ENCODE results near the gene GAREM1.

The GAREM1 gene

DNA sequence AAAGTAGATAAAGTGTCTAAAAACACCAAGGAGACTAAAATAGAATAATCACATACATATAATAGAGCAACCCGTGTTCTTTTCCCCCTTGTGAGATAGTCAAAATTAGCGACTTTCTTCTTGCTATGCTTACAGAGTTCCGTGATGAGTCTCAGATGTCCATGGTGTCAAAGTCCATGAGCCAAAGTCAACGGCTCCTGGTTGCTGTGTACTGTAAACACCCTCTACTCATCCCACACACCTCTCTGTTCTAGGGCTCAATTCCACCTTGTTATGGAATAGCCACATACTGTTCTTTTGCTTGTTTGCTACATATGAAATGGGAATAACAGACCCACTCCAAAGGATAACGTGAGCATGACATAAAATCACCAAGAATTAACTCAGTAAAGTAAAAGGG is 52.5 kb downstream of the GAREM1 start:
- TF ChIP-seq TAF1 (IDR thresholded peaks at IDR 0.05; ENCODE audit: borderline replicate concordance, low read depth, low read length) = no peak
- TF ChIP-seq POLR2AphosphoS5 (IDR thresholded peaks at IDR 0.05; ENCODE audit: low read depth, low read length) = no peak
- TF ChIP-seq POLR2A (IDR thresholded peaks at IDR 0.05; ENCODE audit: low read depth, low read length) = no peak
- DNase-seq (ENCODE audit: insufficient read length) (no peak), FAIRE-seq (no peak)

DNA sequence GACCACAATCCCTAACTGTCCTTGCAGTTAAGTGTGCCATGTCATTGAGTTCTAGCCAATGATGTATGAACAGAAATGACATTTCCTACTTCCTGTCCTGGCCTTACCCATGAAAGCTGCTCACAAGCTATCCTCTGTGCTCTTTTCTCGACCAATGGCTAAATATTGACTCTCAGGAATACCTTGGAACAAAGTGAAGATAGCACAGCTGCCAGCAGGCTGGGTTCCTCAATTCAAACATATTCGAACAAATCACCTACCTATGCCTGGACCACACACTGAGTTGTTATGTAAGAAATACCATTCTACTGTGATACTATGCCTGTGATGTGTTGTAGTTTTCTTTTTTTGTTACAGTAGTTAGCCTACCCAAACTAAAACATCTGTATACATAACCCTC is 65.1 kb downstream of the GAREM1 start:
- DNase-seq (ENCODE audit: insufficient read length) (no peak), FAIRE-seq (no peak)
- TF ChIP-seq TAF1 (IDR thresholded peaks at IDR 0.05; ENCODE audit: borderline replicate concordance, low read depth, low read length) (no peak), POLR2A (IDR thresholded peaks at IDR 0.05; ENCODE audit: low read depth, low read length) (no peak), POLR2AphosphoS5 (IDR thresholded peaks at IDR 0.05; ENCODE audit: low read depth, low read length) (no peak)

DNA sequence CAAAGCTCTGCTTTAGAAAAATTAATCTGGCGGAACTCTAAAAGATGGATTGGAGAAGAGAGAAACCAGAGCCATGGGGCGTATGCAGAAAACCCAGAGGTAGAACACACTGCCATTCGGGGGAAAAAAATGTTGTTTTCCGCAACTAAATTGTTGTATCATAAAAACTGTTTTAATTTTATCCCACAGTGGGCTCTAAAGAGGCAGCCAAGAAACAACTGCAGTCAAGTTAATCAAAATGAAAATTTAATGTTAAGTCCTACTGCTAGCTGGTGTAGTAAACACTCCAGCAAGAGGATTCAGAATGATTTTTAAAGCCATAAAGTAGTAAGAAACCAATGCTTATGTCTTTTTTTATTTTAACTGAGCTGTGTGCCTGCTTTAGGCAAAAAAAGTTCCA is 69.1 kb downstream of the GAREM1 start:
- TF ChIP-seq POLR2AphosphoS5 (IDR thresholded peaks at IDR 0.05; ENCODE audit: low read depth, low read length) = no peak
- no peak for TF ChIP-seq POLR2A (IDR thresholded peaks at IDR 0.05; ENCODE audit: low read depth, low read length)
- no peak for TF ChIP-seq TAF1 (IDR thresholded peaks at IDR 0.05; ENCODE audit: borderline replicate concordance, low read depth, low read length)
- FAIRE-seq (no peak), DNase-seq (ENCODE audit: insufficient read length) (no peak)

DNA sequence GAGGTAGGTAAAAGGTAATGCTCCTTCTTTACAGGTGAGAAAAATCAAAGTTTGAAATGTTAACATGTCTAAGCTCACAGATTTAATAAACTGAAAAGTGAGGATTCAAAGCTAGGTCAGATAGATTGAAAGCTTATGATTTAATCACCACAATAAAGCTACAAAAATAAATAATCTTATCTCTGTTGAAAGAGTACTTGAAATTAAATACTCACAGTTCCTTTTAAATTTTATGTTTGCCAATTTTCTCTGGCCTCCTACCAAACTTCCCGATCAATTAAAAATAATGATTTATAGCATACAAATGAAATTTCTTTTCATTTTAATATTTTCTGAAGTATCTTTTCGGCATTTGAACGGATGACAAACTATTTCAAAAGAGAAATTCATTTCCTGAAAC is 77.3 kb downstream of the GAREM1 start:
- no peak for TF ChIP-seq POLR2AphosphoS5 (IDR thresholded peaks at IDR 0.05; ENCODE audit: low read depth, low read length)
- TF ChIP-seq POLR2A (IDR thresholded peaks at IDR 0.05; ENCODE audit: low read depth, low read length) = no peak
- no peak for TF ChIP-seq TAF1 (IDR thresholded peaks at IDR 0.05; ENCODE audit: borderline replicate concordance, low read depth, low read length)
- DNase-seq (ENCODE audit: insufficient read length) = no peak
- no peak for FAIRE-seq

DNA sequence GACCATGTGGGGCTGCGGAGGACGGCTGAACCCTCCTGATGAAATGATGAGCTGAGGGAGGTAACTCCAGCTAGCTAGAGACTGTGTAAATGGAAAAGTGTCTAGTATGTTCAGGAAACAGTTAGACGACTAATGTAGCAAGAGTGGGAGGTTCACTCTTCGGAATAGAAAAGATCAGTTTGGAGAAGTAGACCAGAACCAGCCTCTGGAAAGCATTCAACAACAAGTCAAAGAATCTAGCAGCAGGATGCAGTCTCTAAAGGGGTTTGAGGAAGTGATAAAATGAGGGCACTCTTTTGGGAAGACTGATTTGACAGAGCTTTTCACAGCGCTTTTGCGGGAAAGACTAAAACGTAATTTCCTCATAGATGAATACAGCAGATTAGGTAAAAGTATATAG is 79.6 kb downstream of the GAREM1 start:
- FAIRE-seq = no peak
- TF ChIP-seq TAF1 (IDR thresholded peaks at IDR 0.05; ENCODE audit: borderline replicate concordance, low read depth, low read length) = no peak
- TF ChIP-seq POLR2AphosphoS5 (IDR thresholded peaks at IDR 0.05; ENCODE audit: low read depth, low read length) = no peak
- TF ChIP-seq POLR2A (IDR thresholded peaks at IDR 0.05; ENCODE audit: low read depth, low read length) = no peak

DNA sequence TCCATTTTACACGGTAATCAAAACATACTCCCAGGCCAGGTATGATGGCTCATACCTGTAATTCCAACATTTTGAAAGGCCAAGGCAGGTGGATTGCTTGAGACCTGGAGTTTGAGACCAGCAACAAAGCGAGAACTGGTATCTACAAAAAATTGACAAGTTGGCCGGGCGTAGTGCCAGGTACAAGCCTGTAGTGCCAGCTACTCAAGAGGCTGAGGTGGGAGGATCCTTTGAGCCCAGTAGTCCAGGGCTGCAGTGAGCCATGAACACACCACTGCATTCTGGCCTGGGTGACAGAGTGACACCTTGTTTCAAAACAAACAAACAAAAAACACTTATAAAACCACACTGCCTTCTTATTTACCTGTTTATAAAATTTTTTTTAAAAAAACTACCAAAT is 80.8 kb downstream of the GAREM1 start:
- TF ChIP-seq POLR2AphosphoS5 (IDR thresholded peaks at IDR 0.05; ENCODE audit: low read depth, low read length) (no peak), TAF1 (IDR thresholded peaks at IDR 0.05; ENCODE audit: borderline replicate concordance, low read depth, low read length) (no peak), POLR2A (IDR thresholded peaks at IDR 0.05; ENCODE audit: low read depth, low read length) (no peak)
- DNase-seq (ENCODE audit: insufficient read length) (no peak), FAIRE-seq (no peak)

More for the DNA sequence above, 79.6 kb downstream of the GAREM1 start:
- no peak for DNase-seq (ENCODE audit: insufficient read length)

DNA sequence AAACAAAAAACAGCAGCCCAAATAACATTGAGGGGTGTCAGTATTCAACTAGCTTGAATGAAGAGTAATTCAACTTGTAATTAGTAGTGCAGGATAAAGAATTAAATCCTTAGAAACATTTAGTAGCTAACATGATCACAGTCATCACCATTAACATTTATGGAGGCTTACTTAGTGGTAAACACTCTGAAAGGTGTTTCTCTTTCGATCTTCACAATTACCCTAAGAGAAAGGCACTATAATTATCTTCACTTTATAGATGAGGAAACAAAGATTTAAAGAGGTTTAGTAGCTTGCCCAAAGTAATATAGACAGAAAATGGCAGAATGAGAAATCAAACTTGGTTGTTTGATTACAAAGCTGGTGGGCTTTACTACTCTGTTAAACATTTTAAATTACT is 81.5 kb downstream of the GAREM1 start:
- DNase-seq (ENCODE audit: insufficient read length) (no peak), FAIRE-seq (no peak)
- TF ChIP-seq POLR2A (IDR thresholded peaks at IDR 0.05; ENCODE audit: low read depth, low read length) = no peak
- no peak for TF ChIP-seq POLR2AphosphoS5 (IDR thresholded peaks at IDR 0.05; ENCODE audit: low read depth, low read length)
- TF ChIP-seq TAF1 (IDR thresholded peaks at IDR 0.05; ENCODE audit: borderline replicate concordance, low read depth, low read length) = no peak

DNA sequence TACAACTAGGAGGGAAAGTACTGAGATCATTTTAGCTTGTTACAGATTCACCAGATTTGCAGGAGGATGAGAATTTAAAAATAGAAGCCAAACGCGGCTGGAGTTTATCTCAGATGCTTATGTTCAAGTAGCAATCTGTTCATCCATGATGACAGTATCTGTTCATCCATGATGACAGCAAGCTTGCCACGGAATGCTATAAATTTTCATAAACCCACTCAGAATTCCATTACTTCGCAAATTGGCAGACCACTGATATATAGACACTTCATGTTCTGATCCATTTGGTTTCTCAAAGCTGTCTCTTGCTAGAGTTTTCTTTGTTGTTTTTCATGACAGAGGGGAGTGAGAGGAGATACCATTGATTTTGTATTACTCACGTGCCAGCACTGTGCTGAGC is 84.2 kb downstream of the GAREM1 start:
- DNase-seq (ENCODE audit: insufficient read length) = no peak
- no peak for FAIRE-seq
- no peak for TF ChIP-seq TAF1 (IDR thresholded peaks at IDR 0.05; ENCODE audit: borderline replicate concordance, low read depth, low read length)
- TF ChIP-seq POLR2AphosphoS5 (IDR thresholded peaks at IDR 0.05; ENCODE audit: low read depth, low read length) = no peak
- TF ChIP-seq POLR2A (IDR thresholded peaks at IDR 0.05; ENCODE audit: low read depth, low read length) = no peak

DNA sequence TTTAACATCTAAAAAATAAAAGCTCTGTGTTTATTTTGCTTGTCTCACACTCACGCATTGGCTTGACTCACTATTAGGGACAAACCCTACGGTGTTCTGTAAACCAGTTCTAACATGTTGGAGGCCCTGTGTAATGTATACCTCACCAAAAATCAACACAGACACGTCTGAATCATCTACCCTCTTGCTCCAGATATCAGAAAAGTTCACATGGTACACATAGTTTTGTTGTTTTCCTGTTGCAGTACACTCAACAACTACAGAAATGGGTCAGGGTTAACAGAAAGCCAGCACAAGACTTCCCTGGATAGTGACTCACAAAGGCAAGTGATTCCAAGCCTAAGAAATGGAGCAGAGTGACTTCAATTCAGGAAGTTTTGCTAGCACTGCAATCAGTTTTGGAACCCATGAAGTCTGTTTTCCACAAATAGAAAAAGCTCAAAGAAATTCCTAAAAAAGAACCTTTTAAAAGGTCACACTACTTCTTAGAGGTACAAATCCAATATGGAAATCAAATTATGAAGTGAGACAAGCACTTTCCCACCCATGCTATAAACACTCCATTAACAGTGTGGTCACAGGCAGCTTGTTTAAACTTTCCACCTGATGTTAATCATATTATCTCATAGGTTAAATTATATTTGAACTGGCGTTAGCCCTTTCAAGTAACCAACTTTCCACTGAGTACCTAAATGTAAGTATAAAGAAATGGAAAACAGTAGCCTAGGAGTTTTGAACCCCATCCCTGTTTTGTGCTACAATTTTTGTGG is 87.4 kb downstream of the GAREM1 start:
- TF ChIP-seq TAF1 (IDR thresholded peaks at IDR 0.05; ENCODE audit: borderline replicate concordance, low read depth, low read length) (no peak), POLR2A (IDR thresholded peaks at IDR 0.05; ENCODE audit: low read depth, low read length) (no peak), POLR2AphosphoS5 (IDR thresholded peaks at IDR 0.05; ENCODE audit: low read depth, low read length) (no peak)
- FAIRE-seq = no peak
- no peak for DNase-seq (ENCODE audit: insufficient read length)

DNA sequence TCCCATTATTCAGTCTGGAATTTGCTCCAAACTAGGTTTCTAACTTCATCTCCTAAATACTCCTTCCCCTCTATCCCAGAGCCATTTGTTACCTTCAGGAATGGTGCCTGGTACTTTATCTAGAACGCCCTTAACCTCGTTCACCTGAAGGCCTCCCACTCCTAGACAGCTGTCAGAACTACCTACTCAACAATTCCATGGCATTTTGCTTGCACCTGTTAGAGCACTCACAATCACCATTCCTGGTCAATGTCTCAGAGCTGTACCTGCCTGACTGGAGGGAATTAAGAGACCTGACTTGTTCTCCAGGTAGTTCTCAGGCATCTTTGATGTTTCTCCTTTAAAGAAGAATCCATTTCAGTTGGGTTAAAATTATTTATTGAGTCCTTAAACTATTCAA is 88.9 kb downstream of the GAREM1 start:
- TF ChIP-seq POLR2AphosphoS5 (IDR thresholded peaks at IDR 0.05; ENCODE audit: low read depth, low read length) (no peak), POLR2A (IDR thresholded peaks at IDR 0.05; ENCODE audit: low read depth, low read length) (no peak), TAF1 (IDR thresholded peaks at IDR 0.05; ENCODE audit: borderline replicate concordance, low read depth, low read length) (no peak)
- no peak for FAIRE-seq
- DNase-seq (ENCODE audit: insufficient read length) = no peak

DNA sequence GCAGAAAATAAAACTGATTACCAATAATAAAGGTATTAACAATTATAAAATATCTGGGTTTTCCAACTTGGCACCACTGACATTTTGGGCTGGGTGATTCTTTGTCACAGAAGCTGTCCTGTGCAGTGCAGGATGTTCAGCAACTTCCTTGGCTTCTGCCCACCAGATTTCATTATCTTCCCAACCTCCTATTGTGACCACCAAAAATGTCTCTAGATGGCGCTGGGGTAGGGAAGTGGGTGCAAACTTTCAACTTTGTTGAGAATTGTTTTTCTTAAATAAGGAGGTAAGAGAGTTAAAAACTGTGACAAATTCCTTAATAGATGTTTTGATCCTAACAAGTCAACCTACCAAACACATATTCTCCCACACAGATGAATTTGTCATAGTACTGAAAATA is 90.1 kb downstream of the GAREM1 start:
- FAIRE-seq = no peak
- no peak for DNase-seq (ENCODE audit: insufficient read length)
- TF ChIP-seq TAF1 (IDR thresholded peaks at IDR 0.05; ENCODE audit: borderline replicate concordance, low read depth, low read length) (no peak), POLR2A (IDR thresholded peaks at IDR 0.05; ENCODE audit: low read depth, low read length) (no peak), POLR2AphosphoS5 (IDR thresholded peaks at IDR 0.05; ENCODE audit: low read depth, low read length) (no peak)

DNA sequence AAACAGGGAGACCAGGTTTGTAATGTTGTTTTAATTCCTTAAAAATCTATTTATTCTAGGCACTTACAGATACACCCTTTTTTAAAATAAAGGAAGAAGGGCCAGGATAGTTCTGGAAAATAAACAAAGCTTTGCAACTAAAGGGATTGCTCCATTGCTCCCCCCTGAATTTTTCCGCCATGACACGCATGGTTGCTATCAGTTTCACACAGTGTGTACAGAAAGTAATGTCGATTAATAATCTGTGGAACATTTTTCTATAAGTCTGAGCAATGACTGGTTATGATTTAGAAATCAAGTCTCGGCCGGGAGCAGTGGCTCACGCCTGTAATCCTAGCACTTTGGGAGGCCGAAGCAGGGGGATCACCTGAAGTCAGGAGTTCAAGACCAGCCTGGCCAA is 90.8 kb downstream of the GAREM1 start:
- no peak for FAIRE-seq
- TF ChIP-seq POLR2A (IDR thresholded peaks at IDR 0.05; ENCODE audit: low read depth, low read length) = no peak
- no peak for TF ChIP-seq TAF1 (IDR thresholded peaks at IDR 0.05; ENCODE audit: borderline replicate concordance, low read depth, low read length)
- no peak for TF ChIP-seq POLR2AphosphoS5 (IDR thresholded peaks at IDR 0.05; ENCODE audit: low read depth, low read length)
- DNase-seq (ENCODE audit: insufficient read length) = no peak
